Keratinocyte (primary cell): ENCODE data around the gene TMX1. TPM values are rescaled to one million over a fixed set of nuclear protein-coding genes. Genes with fewer than 3 reads are reported as not detected.

ENCODE experiments used
- DNase-seq: peaks from one replicate; pipeline ENCODE4 v3.0.0-alpha.2; 2011; ENCODE audit warnings: low read depth, missing footprints, low spot score
- FAIRE-seq: peaks from 2 replicates; lab custom pipeline; 2011; peaks lifted over from hg19 to GRCh38; lab: Jason Lieb, UNC
- H2AFZ ChIP-seq: 2 replicates; pipeline ENCODE4 v1.6.0; 2012; ENCODE audit warnings: low read length, control low read depth, inconsistent platforms; ENCODE audit not compliant: control insufficient read depth
- H3K27ac ChIP-seq: 2 replicates; pipeline ENCODE4 v1.5.1; 2011; ENCODE audit warnings: low read length; ENCODE audit not compliant: control insufficient read depth, insufficient read depth
- H3K27me3 ChIP-seq: 3 replicates; pipeline ENCODE4 v1.6.0; 2011; ENCODE audit warnings: low read length; ENCODE audit not compliant: control insufficient read depth, insufficient read depth; ENCODE audit errors: extremely low read depth
- H3K36me3 ChIP-seq, 2 experiments: 2 replicates in 1 of 2; 3 replicates in 1 of 2; pipeline ENCODE4 v1.5.1; 2011; ENCODE audit warnings: low read length in 2 of 2, mild to moderate bottlenecking in 1 of 2; ENCODE audit not compliant: control insufficient read depth in 2 of 2, insufficient read depth in 2 of 2; ENCODE audit errors: extremely low read depth in 1 of 2
- H3K4me1 ChIP-seq: 3 replicates; pipeline ENCODE4 v1.5.1; 2011; ENCODE audit warnings: low read length; ENCODE audit not compliant: control insufficient read depth, insufficient read depth; ENCODE audit errors: extremely low read depth
- H3K4me2 ChIP-seq: 3 replicates; pipeline ENCODE4 v1.6.0; 2011; ENCODE audit warnings: low read depth, low read length; ENCODE audit not compliant: control insufficient read depth, insufficient read depth; ENCODE audit errors: extremely low read depth
- H3K4me3 ChIP-seq, 3 experiments: fragments of 200-600 bp in 1 of 3; sonication (generic) in 1 of 3; 2 replicates in 2 of 3; 3 replicates in 1 of 3; pipeline ENCODE4 v1.5.1; 2011 to 2016; ENCODE audit warnings: low read length in 3 of 3, mild to moderate bottlenecking in 3 of 3, control low read depth in 2 of 3, inconsistent platforms in 1 of 3, low read depth in 1 of 3, mixed read lengths in 1 of 3, mixed run types in 1 of 3, moderate library complexity in 1 of 3; ENCODE audit not compliant: control insufficient read depth in 2 of 3, insufficient read depth in 2 of 3; ENCODE audit errors: extremely low read depth in 1 of 3
- H3K79me2 ChIP-seq: 2 replicates; pipeline ENCODE4 v1.6.0; 2012; ENCODE audit warnings: low read length; ENCODE audit not compliant: control insufficient read depth, insufficient read depth
- H3K9ac ChIP-seq: 3 replicates; pipeline ENCODE4 v1.6.0; 2011; ENCODE audit warnings: low read length; ENCODE audit not compliant: control insufficient read depth, insufficient read depth; ENCODE audit errors: extremely low read depth
- H3K9me1 ChIP-seq: 3 replicates; pipeline ENCODE4 v1.6.0; 2011; ENCODE audit warnings: low read length; ENCODE audit not compliant: control insufficient read depth, insufficient read depth; ENCODE audit errors: extremely low read depth
- H3K9me3 ChIP-seq: 2 replicates; pipeline ENCODE4 v1.5.1; 2012; ENCODE audit warnings: low read depth, low read length; ENCODE audit not compliant: control insufficient read depth
- H4K20me1 ChIP-seq: 3 replicates; pipeline ENCODE4 v1.6.0; 2011; ENCODE audit warnings: low read length; ENCODE audit not compliant: control insufficient read depth, insufficient read depth; ENCODE audit errors: extremely low read depth
- CTCF ChIP-seq, 3 experiments: IDR thresholded peaks in 1 of 3; conservative IDR thresholded peaks in 1 of 3; optimal IDR thresholded peaks in 1 of 3; 2 replicates in 2 of 3; 3 replicates in 1 of 3; pipeline versions ENCODE3 to v1.5.1; 2011; ENCODE audit warnings: low read length in 3 of 3, mild to moderate bottlenecking in 3 of 3, moderate library complexity in 2 of 3, control low read depth in 1 of 3, inconsistent platforms in 1 of 3; ENCODE audit not compliant: insufficient read depth in 2 of 3; ENCODE audit errors: extremely low read depth in 1 of 3
- EZH2 ChIP-seq: IDR thresholded peaks from one replicate; pipeline ENCODE4 v1.6.1; 2012; ENCODE audit warnings: inconsistent platforms, mild to moderate bottlenecking, low read length, moderate library complexity
- dilution Hi-C: fragments of 300-500 bp; cut with MboI; formaldehyde crosslinking; loops from one replicate; pipeline ENCODE4 v1.7.0; 2020; ENCODE audit warnings: low sequenced_read_pairs; ENCODE audit not compliant: extremely low pct_ligation_motif_present
- polyA plus RNA-seq, 5 experiments: library from polyadenylated mRNA; depleted of rRNA in 3 of 5; stranded (reverse) in 3 of 5; stranded (forward) in 1 of 5; unstranded in 1 of 5; fragments of >200 nt; gene quantifications; 1 replicate in 1 of 5; 2 replicates in 3 of 5; 3 replicates in 1 of 5; pipeline versions ENCODE4 v1.2.1 to v1.2.3, GENCODE V29; 2011 to 2012; ENCODE audit warnings: missing spikeins in 2 of 5, low read depth in 1 of 5, low replicate concordance in 1 of 5

TMX1 gene
- polyA plus RNA-seq, 1 donor (not counting 4 experiments of a cell fraction or from before 2014, with no cell fraction given): 36.0 TPM

GRCh38 chr14:51293912-51294389 is 53.9 kb downstream of the TMX1 start:
- Histone ChIP-seq H3K27me3 (no peaks in the 10 kb centered on the region), H3K4me1 (peaks cover 9% of the 10 kb centered on the region), H3K4me3 (no peak overlapping the region), H3K9me1 (no peaks in the 10 kb centered on the region), H3K36me3 (no peaks in the 10 kb centered on the region), H3K27ac (no peak overlapping the region), H4K20me1 (no peaks in the 10 kb centered on the region), H3K79me2 (no peaks in the 10 kb centered on the region), H3K9ac (no peak overlapping the region), H3K4me2 (no peak overlapping the region), H3K9me3 (no peaks in the 10 kb centered on the region), H2AFZ (no peak overlapping the region)
- TF ChIP-seq EZH2 (no peak), CTCF (optimal IDR thresholded peaks at IDR 0.05 in 1 of 3, IDR thresholded peaks at IDR 0.05 in 1 of 3, conservative IDR thresholded peaks at IDR 0.05 in 1 of 3; ENCODE audit: extremely low read depth in 1 of 3, insufficient read depth in 2 of 3, low read length in 3 of 3) (no peak)
- dilution Hi-C loops: no loop called here
- FAIRE-seq (no peak), DNase-seq (no peak)

- Histone ChIP-seq H2AFZ (no peak overlapping the region), H3K4me1 (peaks cover 10% of the 10 kb centered on the region), H3K27ac (no peak overlapping the region), H3K36me3 (no peaks in the 10 kb centered on the region), H3K9me1 (no peaks in the 10 kb centered on the region), H3K9me3 (no peaks in the 10 kb centered on the region), H3K79me2 (no peaks in the 10 kb centered on the region), H3K27me3 (no peaks in the 10 kb centered on the region), H3K4me2 (no peak overlapping the region), H3K4me3 (no peak overlapping the region), H4K20me1 (no peaks in the 10 kb centered on the region), H3K9ac (no peak overlapping the region)
- dilution Hi-C loops: no loop called here
- no peak for DNase-seq
- FAIRE-seq: peak; percentile 17
- TF ChIP-seq CTCF (optimal IDR thresholded peaks at IDR 0.05 in 1 of 3, IDR thresholded peaks at IDR 0.05 in 1 of 3, conservative IDR thresholded peaks at IDR 0.05 in 1 of 3; ENCODE audit: extremely low read depth in 1 of 3, insufficient read depth in 2 of 3, low read length in 3 of 3) (no peak), EZH2 (no peak)
Measured at GRCh38 chr14:51294951-51295525, 55.0 kb downstream of the TMX1 start.
